HEK293T (cell line): ENCODE measurements around the gene OR2T35.
"Not testable (repeated sequence)": the region's sequence is repeated elsewhere in the genome, so short reads cannot be mapped to it uniquely, and the experiment has no call there.

ENCODE experiments used
- CTCF ChIA-PET: fragments of 350-600 bp; formaldehyde crosslinking; extraction: SDS; loops from one replicate; lab custom pipeline; 2021; ENCODE audit warnings: antibody characterized with exemption, inconsistent platforms; lab: Yijun Ruan, JAX
- POLR2A ChIA-PET: fragments of 350-600 bp; formaldehyde crosslinking; extraction: SDS; loops from one replicate; lab custom pipeline; 2020; ENCODE audit warnings: antibody characterized with exemption, inconsistent platforms; lab: Yijun Ruan, JAX
- DNase-seq: peaks from one replicate; pipeline ENCODE4 v3.0.0; 2012; ENCODE audit warnings: mixed read lengths; ENCODE audit errors: extremely low spot score
- ARNT ChIP-seq: fragments of 450-650 bp; IDR thresholded peaks from 2 replicates; pipeline ENCODE4 v1.6.1; 2017; ENCODE audit warnings: mild to moderate bottlenecking
- BHLHE40 ChIP-seq: fragments of 450-650 bp; IDR thresholded peaks from 2 replicates; pipeline ENCODE4 v1.6.1; 2016; ENCODE audit warnings: mild to moderate bottlenecking, moderate library complexity, borderline replicate concordance
- CTBP1 ChIP-seq: fragments of 450-650 bp; IDR thresholded peaks from 2 replicates; pipeline ENCODE4 v1.6.1; 2016; ENCODE audit warnings: borderline replicate concordance
- ELF4 ChIP-seq: fragments of 450-650 bp; IDR thresholded peaks from 2 replicates; pipeline ENCODE4 v1.6.1; 2017; ENCODE audit warnings: antibody characterized with exemption
- FOXA1 ChIP-seq: fragments of 450-650 bp; IDR thresholded peaks from 2 replicates; pipeline ENCODE4 v1.6.1; 2016; ENCODE audit warnings: mild to moderate bottlenecking
- FOXK2 ChIP-seq: fragments of 450-650 bp; IDR thresholded peaks from 2 replicates; pipeline ENCODE4 v1.6.1; 2016; ENCODE audit warnings: mild to moderate bottlenecking
- FOXM1 ChIP-seq: fragments of 450-650 bp; IDR thresholded peaks from 2 replicates; pipeline ENCODE4 v1.6.1; 2017; ENCODE audit warnings: mild to moderate bottlenecking, borderline replicate concordance
- HDGF ChIP-seq: fragments of 450-650 bp; IDR thresholded peaks from 2 replicates; pipeline ENCODE4 v1.6.1; 2017; ENCODE audit warnings: antibody characterized with exemption, borderline replicate concordance
- L3MBTL2 ChIP-seq: fragments of 450-650 bp; conservative IDR thresholded peaks from 2 replicates; pipeline ENCODE4 v1.6.1; 2016; ENCODE audit warnings: mild to moderate bottlenecking
- LEF1 ChIP-seq: fragments of 450-650 bp; IDR thresholded peaks from 2 replicates; pipeline ENCODE4 v1.6.1; 2017; ENCODE audit warnings: mild to moderate bottlenecking, borderline replicate concordance
- NFRKB ChIP-seq: fragments of 450-650 bp; IDR thresholded peaks from 2 replicates; pipeline ENCODE4 v1.6.1; 2016; ENCODE audit warnings: mild to moderate bottlenecking, moderate library complexity
- PKNOX1 ChIP-seq: fragments of 450-650 bp; IDR thresholded peaks from 2 replicates; pipeline ENCODE4 v1.6.1; 2016
- SP1 ChIP-seq: fragments of 450-650 bp; IDR thresholded peaks from 2 replicates; pipeline ENCODE4 v1.6.1; 2017
- SUZ12 ChIP-seq: fragments of 450-650 bp; IDR thresholded peaks from 2 replicates; pipeline ENCODE4 v1.6.1; 2016; ENCODE audit warnings: mild to moderate bottlenecking
- TARDBP ChIP-seq: fragments of 450-650 bp; IDR thresholded peaks from 2 replicates; pipeline ENCODE4 v1.6.1; 2016
- ZNF384 ChIP-seq: fragments of 450-650 bp; IDR thresholded peaks from 2 replicates; pipeline ENCODE4 v1.6.1; 2016

Gene OR2T35

DNA sequence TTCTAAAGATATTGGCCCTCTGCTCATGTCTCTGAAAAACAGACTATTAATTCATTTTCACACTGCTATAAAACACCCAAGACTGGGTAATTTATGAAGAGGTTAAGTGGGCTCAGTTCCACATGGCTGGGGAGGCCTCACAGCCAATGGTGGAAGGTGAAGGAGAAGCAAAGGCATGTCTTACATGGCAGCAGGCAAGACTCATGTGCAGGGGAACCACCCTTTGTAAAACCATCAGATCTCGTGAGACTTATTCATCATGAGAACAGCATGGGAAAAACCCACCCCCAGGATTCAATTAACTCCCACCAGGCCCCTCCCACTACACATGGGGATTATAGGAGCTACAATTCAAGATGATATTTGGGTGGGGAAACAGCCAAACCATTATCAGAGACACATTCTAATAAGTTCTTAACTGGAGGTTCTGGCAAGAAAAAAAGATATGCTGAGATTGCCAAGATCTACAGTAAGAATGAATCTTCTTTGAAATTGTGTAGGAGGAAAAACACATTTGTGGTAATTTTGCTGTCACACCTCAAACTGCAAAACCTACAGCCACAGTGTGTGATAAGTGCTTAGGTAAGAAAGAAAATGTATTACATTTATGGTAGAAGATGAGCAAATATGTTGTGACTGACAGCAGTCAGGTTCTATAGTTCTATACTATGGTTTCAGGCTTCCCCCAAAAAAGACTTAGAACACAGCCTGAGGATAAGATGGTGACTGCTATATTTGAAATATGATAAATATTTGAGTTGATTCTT lies 3.9 kb upstream of the OR2T35 start:
- CTCF ChIA-PET, POLR2A ChIA-PET, DNase-seq: not testable (repeated sequence)

GRCh38 chr1:248642971-248643651 lies 2.0 kb downstream of the OR2T35 start:
- POLR2A ChIA-PET, DNase-seq, CTCF ChIA-PET: not testable (repeated sequence)

DNA sequence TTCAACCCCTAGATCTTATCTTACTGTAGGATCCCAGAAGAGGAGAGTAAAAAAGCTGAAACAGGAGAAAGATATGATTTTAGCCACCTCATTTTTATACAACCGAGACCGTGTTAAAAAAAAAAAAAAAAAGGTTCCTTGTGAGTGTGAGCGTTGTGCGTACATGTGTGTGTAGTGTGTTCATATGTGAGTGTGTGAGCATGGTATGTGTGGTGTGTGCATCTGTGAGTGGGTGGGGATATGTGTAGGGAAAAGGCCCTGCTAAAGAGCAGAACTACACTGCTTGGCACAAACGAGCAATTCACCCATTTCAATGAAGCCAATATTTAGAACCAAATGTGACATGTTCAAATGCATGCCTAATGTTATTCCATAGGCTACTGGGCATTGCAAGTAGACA lies 3.5 kb downstream of the OR2T35 start:
- DNase-seq, POLR2A ChIA-PET, CTCF ChIA-PET: not testable (repeated sequence)

GRCh38 chr1:248640906-248641305 lies 4.2 kb downstream of the OR2T35 start:
- POLR2A ChIA-PET, DNase-seq, CTCF ChIA-PET: not testable (repeated sequence)

- POLR2A ChIA-PET, CTCF ChIA-PET, DNase-seq: not testable (repeated sequence)
Measured at GRCh38 chr1:248639652-248640051, 5.4 kb downstream of the OR2T35 start.

DNA sequence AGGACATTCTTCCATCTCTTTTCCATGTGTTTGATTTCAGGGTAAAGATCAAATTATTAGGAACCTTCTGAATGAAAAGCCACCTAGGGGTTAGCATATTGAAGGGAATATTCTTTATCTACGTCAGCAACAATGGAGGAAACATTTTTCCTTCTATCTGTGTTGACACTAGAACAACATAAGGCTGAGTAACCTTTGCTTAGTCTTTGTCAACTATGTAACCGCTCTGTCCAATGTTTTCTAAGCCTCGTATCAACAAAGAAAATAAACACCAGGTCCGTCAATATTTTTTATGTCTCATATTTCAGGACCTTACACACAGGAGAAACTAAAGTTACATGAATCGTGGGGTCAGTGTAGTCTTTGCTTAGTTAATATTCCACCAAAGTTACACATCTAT lies 8.5 kb downstream of the OR2T35 start:
- DNase-seq, POLR2A ChIA-PET, CTCF ChIA-PET: not testable (repeated sequence)

- CTCF ChIA-PET, DNase-seq, POLR2A ChIA-PET: not testable (repeated sequence)
Measured at GRCh38 chr1:248634991-248635390, 10.1 kb downstream of the OR2T35 start, which contains the start of gene OR2T11. TSS of gene OR2T11 (minus strand) at chr1:248635091. CDS start at chr1:248627128, 7,963 bp downstream.

DNA sequence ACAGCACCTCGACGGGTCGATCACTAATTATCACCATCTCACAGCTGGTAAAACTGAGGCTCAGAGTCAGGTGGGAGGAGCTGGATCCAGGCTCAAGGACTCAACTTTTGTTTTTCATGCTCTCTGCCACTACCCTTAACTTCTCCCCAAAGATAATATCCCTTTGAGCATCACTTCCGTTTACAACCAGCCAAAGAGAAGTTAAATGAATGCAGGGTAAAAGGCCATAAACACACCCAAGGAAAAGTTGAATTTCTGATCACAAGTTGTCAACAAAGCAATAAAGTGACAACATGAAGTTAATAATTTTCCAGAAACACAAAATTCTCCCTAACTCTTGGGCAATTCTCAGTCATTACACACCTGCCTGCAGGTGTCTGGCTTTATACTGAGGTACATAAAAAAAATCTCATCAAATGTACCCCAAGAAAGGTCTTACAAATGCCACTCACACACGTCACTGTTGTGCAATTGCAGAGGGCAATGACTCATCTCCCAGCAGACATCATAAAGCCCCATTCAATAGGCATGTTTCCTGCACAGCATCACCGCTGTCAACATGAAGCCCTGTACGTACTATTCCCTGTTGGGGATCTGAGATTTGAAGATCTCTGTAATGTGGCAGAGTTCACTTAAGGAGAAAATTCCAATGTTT lies 13.6 kb downstream of the OR2T35 start:
- CTCF ChIA-PET = no interaction called here
- no peak for TF ChIP-seq SUZ12
- TF ChIP-seq NFRKB = no peak
- no peak for TF ChIP-seq HDGF
- TF ChIP-seq ARNT = no peak
- TF ChIP-seq TARDBP = no peak
- no peak for TF ChIP-seq ELF4
- TF ChIP-seq BHLHE40 = no peak
- TF ChIP-seq FOXA1 = no peak
- no peak for TF ChIP-seq LEF1
- TF ChIP-seq ZNF384 = no peak
- TF ChIP-seq PKNOX1 = no peak
- TF ChIP-seq L3MBTL2 = no peak
- TF ChIP-seq CTBP1 = no peak
- no peak for TF ChIP-seq FOXK2
- TF ChIP-seq FOXM1 = no peak
- TF ChIP-seq SP1 = no peak
- DNase-seq = no peak
- POLR2A ChIA-PET = no interaction called here

- no peak for DNase-seq
- ChIA-PET POLR2A (no interaction called here), CTCF (no interaction called here)
- no peak for TF ChIP-seq LEF1
- no peak for TF ChIP-seq FOXM1
- TF ChIP-seq ZNF384 = no peak
- TF ChIP-seq SP1 = no peak
- no peak for TF ChIP-seq SUZ12
- no peak for TF ChIP-seq TARDBP
- TF ChIP-seq ARNT = no peak
- TF ChIP-seq L3MBTL2 = no peak
Measured at GRCh38 chr1:248630551-248630950, 14.5 kb downstream of the OR2T35 start.
